Measurements from ENCODE around the gene AADACL4. TPM values are rescaled to one million over a fixed set of nuclear protein-coding genes. Genes with fewer than 3 reads are reported as not detected.

The AADACL4 gene
- total RNA-seq, 1 donor from 2014 or later, result not detected

DNA sequence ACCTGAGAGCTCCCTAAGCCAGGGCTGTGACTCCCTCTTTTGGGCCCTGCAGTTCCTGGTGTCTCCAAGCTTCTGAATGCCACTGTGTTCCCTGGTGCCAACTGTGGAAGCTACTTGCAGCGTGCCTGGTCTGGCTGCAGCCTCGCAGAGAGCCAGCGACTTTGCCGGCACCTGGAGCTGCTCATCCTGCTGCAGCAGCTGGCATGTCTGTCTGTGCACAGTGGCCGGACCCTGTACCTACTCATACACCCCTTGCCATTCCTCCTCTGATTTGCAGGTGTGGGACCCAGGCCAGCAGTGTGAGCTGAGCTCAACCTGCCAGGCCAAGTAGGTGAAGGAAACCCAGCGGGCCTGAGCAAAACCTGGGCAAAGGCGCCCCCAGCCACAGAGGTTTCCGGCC, 12.3 kb upstream of the AADACL4 start:
- no peak for DNase-seq (ENCODE audit: extremely low spot score, unreplicated experiment)
- Mint-ChIP-seq H3K27me3 (peaks cover 3% of the 10 kb centered on the region), H3K4me1 (ENCODE audit: unreplicated experiment) (peaks cover 15% of the 10 kb centered on the region), H3K4me3 (no peak overlapping the region), H3K36me3 (no peaks in the 10 kb centered on the region), H3K9me3 (peaks cover 5% of the 10 kb centered on the region), H3K27ac (no peak overlapping the region)
- TF ChIP-seq, protein P1, sequence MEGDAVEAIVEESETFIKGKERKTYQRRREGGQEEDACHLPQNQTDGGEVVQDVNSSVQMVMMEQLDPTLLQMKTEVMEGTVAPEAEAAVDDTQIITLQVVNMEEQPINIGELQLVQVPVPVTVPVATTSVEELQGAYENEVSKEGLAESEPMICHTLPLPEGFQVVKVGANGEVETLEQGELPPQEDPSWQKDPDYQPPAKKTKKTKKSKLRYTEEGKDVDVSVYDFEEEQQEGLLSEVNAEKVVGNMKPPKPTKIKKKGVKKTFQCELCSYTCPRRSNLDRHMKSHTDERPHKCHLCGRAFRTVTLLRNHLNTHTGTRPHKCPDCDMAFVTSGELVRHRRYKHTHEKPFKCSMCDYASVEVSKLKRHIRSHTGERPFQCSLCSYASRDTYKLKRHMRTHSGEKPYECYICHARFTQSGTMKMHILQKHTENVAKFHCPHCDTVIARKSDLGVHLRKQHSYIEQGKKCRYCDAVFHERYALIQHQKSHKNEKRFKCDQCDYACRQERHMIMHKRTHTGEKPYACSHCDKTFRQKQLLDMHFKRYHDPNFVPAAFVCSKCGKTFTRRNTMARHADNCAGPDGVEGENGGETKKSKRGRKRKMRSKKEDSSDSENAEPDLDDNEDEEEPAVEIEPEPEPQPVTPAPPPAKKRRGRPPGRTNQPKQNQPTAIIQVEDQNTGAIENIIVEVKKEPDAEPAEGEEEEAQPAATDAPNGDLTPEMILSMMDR (conservative IDR thresholded peaks at IDR 0.05), result no peak

- no peak overlapping the region for H3K4me3 Mint-ChIP-seq
- H3K9me3 Mint-ChIP-seq, result peaks cover 5% of the 10 kb centered on the region
- H3K36me3 Mint-ChIP-seq, result no peaks in the 10 kb centered on the region
- no peak overlapping the region for H3K27ac Mint-ChIP-seq
- peaks cover 3% of the 10 kb centered on the region for H3K4me1 Mint-ChIP-seq (ENCODE audit: unreplicated experiment)
- TF ChIP-seq, protein P1 (conservative IDR thresholded peaks at IDR 0.05), result no peak
- peaks cover 3% of the 10 kb centered on the region for H3K27me3 Mint-ChIP-seq
- no peak for DNase-seq (ENCODE audit: extremely low spot score, unreplicated experiment)
These were observed 9.7 kb upstream of the AADACL4 start for GRCh38 chr1:12634156-12634555.

DNA sequence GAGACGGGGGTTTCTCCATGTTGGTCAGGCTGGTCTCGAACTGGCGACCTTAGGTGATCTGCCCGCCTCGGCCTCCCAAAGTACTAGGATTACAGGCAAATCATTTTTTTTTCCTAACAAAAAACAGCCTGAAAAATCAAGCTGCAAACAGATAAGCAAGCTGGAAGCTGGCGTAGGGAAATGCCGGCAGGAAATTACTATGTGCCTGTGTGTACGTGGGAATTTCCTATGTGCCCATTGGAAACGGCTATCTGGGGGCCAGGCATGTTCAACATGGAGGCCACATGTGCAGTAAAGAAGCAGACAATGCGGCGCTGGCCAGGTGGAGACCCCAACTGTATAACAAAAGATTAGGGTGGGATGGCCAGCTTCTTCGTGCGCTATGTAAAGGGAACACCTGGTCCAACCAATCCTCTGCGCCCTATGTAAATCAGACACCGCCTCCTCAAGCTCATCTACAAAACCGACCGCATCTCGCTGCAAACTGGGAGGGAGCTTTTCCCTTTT, 9.1 kb upstream of the AADACL4 start:
- Mint-ChIP-seq H3K9me3 (peaks cover 5% of the 10 kb centered on the region), H3K4me3 (no peak overlapping the region), H3K36me3 (no peaks in the 10 kb centered on the region), H3K4me1 (ENCODE audit: unreplicated experiment) (peaks cover 1% of the 10 kb centered on the region), H3K27me3 (peaks cover 3% of the 10 kb centered on the region), H3K27ac (no peak overlapping the region)
- no peak for DNase-seq (ENCODE audit: extremely low spot score, unreplicated experiment)
- TF ChIP-seq, protein P1 (conservative IDR thresholded peaks at IDR 0.05), result no peak

DNA sequence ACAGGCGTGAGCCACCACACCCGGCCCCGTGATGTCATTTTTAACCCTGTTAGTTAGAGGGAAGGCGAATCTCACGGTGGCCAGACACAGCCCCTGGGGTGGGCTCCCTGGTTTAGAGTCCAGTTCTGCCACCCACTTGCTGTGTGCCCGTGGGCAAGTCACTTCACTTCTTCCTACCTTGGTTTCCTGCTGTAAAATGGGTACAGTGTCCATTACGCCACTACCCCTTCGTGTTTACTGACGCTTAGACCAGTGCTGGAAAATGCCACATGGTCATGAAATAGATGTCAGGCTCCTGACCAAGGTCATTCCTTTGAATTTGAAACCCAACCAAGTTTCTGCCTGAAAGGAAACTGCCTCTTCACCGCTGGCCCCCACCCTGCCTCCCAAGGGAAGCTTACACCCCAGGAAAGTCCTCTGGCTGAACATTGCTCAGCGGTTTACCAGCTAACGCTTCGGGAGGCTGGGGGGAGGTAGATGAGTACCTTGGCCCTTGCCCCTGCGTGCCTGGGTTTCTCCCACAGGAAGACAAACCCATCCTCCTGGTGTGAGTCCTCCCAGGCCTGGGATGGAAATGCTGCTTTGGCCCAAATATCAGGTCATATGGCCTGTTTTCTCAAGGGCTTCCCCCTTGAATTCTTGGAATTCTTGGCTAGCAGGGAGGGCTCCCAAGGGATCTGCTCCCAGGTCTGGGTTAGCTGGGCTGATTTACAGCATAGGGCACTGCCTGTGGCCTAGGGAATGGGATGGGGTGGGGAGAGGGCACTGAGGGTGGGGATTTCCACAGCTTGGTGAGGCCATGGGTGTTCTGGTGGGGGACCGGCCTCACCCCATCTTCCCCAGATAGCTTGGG, 7.6 kb upstream of the AADACL4 start:
- no peak overlapping the region for H3K4me3 Mint-ChIP-seq
- peaks cover 18% of the 10 kb centered on the region for H3K9me3 Mint-ChIP-seq
- no peaks in the 10 kb centered on the region for H3K4me1 Mint-ChIP-seq (ENCODE audit: unreplicated experiment)
- TF ChIP-seq, protein P1 (conservative IDR thresholded peaks at IDR 0.05), result no peak
- DNase-seq (ENCODE audit: extremely low spot score, unreplicated experiment), result no peak
- H3K36me3 Mint-ChIP-seq, result no peaks in the 10 kb centered on the region
- H3K27me3 Mint-ChIP-seq, result peaks cover 3% of the 10 kb centered on the region
- no peak overlapping the region for H3K27ac Mint-ChIP-seq

DNA sequence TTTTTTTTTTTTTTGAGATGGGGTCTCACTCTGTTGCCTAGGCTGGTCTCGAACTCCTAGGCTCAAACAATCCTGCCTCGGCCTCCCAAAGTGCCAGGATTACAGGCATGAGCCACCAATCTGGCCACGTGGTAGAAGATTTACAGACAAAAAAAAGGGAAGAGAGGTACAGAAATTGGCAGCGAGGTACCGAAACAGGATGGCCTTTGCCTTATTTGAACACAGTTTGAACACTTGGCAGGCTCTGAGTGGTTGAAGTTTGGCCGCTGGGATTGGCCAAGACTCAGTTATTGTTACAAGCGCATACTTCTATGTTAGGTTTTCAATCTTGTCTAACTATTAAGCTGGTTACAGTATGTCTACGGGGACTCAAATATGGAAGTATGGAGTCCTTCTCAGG, 6.2 kb upstream of the AADACL4 start:
- H3K4me3 Mint-ChIP-seq, result no peak overlapping the region
- no peaks in the 10 kb centered on the region for H3K36me3 Mint-ChIP-seq

More for the DNA sequence above, 6.2 kb upstream of the AADACL4 start:
- Mint-ChIP-seq H3K4me1 (ENCODE audit: unreplicated experiment) (no peaks in the 10 kb centered on the region), H3K9me3 (peaks cover 17% of the 10 kb centered on the region), H3K27ac (no peak overlapping the region), H3K27me3 (no peaks in the 10 kb centered on the region)
- TF ChIP-seq, protein P1 (conservative IDR thresholded peaks at IDR 0.05), result no peak
- DNase-seq (ENCODE audit: extremely low spot score, unreplicated experiment), result no peak

All from type B pancreatic cell (in vitro differentiated cells).